Pancreas (tissue), 10 donors: ENCODE data around the gene CD33. TPM values are rescaled to one million over a fixed set of nuclear protein-coding genes. Genes with fewer than 3 reads are reported as not detected.
"Not testable (repeated sequence)": the region's sequence is repeated elsewhere in the genome, so short reads cannot be mapped to it uniquely, and the experiment has no call there.

Experiments used
- ATAC-seq, 4 donors: fragments of 200-7000 bp; cut with Tn5 transposase; one replicate each; pipeline versions ENCODE4 v1.8.0 to v1.9.1; 2020; ENCODE audit warnings: mild to moderate bottlenecking in 4 of 4, moderate library complexity in 4 of 4
- DNase-seq, 6 donors: peaks; one replicate each; pipeline ENCODE4 v3.0.0-alpha.2; 2020
- FAIRE-seq: peaks from 2 replicates; lab custom pipeline; 2012; peaks lifted over from hg19 to GRCh38; lab: Jason Lieb, UNC
- H3K27ac ChIP-seq, 4 donors: fragments of 200-600 bp; sonication (generic); 1 replicate in 3 of 4; 2 replicates in 1 of 4; pipeline versions ENCODE4 v1.5.0 to v1.8.0; 2020
- H3K27me3 ChIP-seq, 4 donors: fragments of 200-600 bp; one replicate each; pipeline ENCODE4 v1.8.0; 2021
- H3K36me3 ChIP-seq, 3 donors: fragments of 200-600 bp; sonication (generic) in 1 of 3; one replicate each; pipeline versions ENCODE4 v1.5.0 to v1.8.0; 2020 to 2021
- H3K4me1 ChIP-seq, 3 donors: fragments of 200-600 bp; one replicate each; pipeline ENCODE4 v1.8.0; 2021
- H3K4me3 ChIP-seq, 4 donors: fragments of 200-600 bp; sonication (generic) in 2 of 4; one replicate each; pipeline versions ENCODE4 v1.5.0 to v1.8.0; 2020 to 2021
- H3K9me3 ChIP-seq, 4 donors: fragments of 200-600 bp; one replicate each; pipeline ENCODE4 v1.8.0; 2021
- WGBS, 2 donors: extraction: QIAGEN DNeasy Blood & Tissue Kit; methylation state at CpG; one replicate each; pipeline ENCODE4 v1.1.7; 2013; 5-methylcytosine and 5-hydroxymethylcytosine counted together
- intact Hi-C, 3 donors: fragments of 100-400 bp; cut with DNase I; formaldehyde crosslinking; loops; one replicate each; pipeline versions ENCODE4 v1.11.1 to v1.14.2; 2022
- polyA plus RNA-seq, 2 donors: library from polyadenylated mRNA; stranded (reverse); fragments of 200-250 nt; gene quantifications; one replicate each; pipeline ENCODE4 v1.2.3, GENCODE V29; 2013
- total RNA-seq, 6 donors: library from RNA; stranded (reverse); fragmentation: NEBNext Ultra II Directional in 4 of 6; extraction: Animal tissue kit (Norgen Biotek cat#: 25700) in 4 of 6; gene quantifications; one replicate each; pipeline versions ENCODE4 v1.2.1 to v1.2.4, GENCODE V29; 2021 to 2023
- TF ChIP-seq, protein P1 (sequence below), 4 donors: fragments of 200-600 bp; sonication (generic) in 3 of 4; IDR thresholded peaks; one replicate each; pipeline versions ENCODE4 v1.5.0 to v1.8.0; 2021; ENCODE audit warnings: antibody characterized with exemption in 4 of 4
- donor health status: healthy with polysubstance abuse.
- donor health status: DM: no; HTN: no; CAD: no; lungs with moderate emphysema.
- donor health status: DM: no; HTN: no; CAD: no.
- donor health status: control.
- donor health status: control.
- donor health status: Bipolar disorder and iron deficiency.
- donor health status: DM: yes; HTN: yes; CAD: no.
- donor health status: DM: no; HTN: no; CAD: no.
- donor health status: DM: no; HTN: no; CAD: no.
- donor health status: DM: yes; HTN: yes; CAD: no.

The CD33 gene
- 1 to 10 TPM in 3 of 6 donors, under 1 TPM in 3; 0.28 to 6.3 (median 1.5) TPM for total RNA-seq
- polyA plus RNA-seq, result under 1 TPM; 0.61 to 0.75 TPM

DNA sequence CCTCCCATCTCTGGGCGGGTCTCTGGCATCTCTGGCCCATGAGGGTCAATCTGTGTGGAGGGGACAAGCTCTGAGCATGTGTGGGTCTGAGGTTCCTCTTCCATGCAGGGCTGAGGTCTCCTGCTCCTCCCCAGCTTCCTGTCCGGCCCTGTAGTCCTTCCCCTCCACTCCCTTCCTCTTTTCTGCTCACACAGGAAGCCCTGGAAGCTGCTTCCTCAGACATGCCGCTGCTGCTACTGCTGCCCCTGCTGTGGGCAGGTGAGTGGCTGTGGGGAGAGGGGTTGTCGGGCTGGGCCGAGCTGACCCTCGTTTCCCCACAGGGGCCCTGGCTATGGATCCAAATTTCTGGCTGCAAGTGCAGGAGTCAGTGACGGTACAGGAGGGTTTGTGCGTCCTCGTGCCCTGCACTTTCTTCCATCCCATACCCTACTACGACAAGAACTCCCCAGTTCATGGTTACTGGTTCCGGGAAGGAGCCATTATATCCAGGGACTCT lies at the start of gene CD33:
Gene CD33, plus strand, starts transcription at position 183 of the 496 bp plus-strand sequence. Its CDS starts 39 bp downstream, at position 222.
- intact Hi-C loops, H3K27ac ChIP-seq, H3K4me1 ChIP-seq, FAIRE-seq, H3K36me3 ChIP-seq, H3K9me3 ChIP-seq, H3K27me3 ChIP-seq: not testable (repeated sequence)
- peak in 1 of 6 donors; percentile 26 for DNase-seq
- peak in 2 of 4 donors; percentile 71 to 77 for ATAC-seq
- WGBS, 2 donors, result 43 to 62% methylated on average over 11 of the region's 11 CpGs
- H3K4me3 ChIP-seq, result peak within 1 kb of the TSS in 1 of 4 donors; percentile 20

GRCh38 chr19:51179256-51179655 lies 45.6 kb upstream of the CD33 start:
- Histone ChIP-seq H3K27me3 (no peaks in the 10 kb centered on the region), H3K27ac (no peak overlapping the region), H3K9me3 (no peaks in the 10 kb centered on the region), H3K36me3 (no peaks in the 10 kb centered on the region), H3K4me3 (no peak overlapping the region), H3K4me1 (no peaks in the 10 kb centered on the region)
- WGBS, 2 donors, result 23 to 41% methylated on average over 1 of the region's 1 CpG
- intact Hi-C loops, result no loop called here
- TF ChIP-seq, protein P1, sequence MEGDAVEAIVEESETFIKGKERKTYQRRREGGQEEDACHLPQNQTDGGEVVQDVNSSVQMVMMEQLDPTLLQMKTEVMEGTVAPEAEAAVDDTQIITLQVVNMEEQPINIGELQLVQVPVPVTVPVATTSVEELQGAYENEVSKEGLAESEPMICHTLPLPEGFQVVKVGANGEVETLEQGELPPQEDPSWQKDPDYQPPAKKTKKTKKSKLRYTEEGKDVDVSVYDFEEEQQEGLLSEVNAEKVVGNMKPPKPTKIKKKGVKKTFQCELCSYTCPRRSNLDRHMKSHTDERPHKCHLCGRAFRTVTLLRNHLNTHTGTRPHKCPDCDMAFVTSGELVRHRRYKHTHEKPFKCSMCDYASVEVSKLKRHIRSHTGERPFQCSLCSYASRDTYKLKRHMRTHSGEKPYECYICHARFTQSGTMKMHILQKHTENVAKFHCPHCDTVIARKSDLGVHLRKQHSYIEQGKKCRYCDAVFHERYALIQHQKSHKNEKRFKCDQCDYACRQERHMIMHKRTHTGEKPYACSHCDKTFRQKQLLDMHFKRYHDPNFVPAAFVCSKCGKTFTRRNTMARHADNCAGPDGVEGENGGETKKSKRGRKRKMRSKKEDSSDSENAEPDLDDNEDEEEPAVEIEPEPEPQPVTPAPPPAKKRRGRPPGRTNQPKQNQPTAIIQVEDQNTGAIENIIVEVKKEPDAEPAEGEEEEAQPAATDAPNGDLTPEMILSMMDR (IDR thresholded peaks at IDR 0.05), result no peak
- DNase-seq (no peak), FAIRE-seq (no peak), ATAC-seq (no peak)

- DNase-seq, result no peak
- 82 to 89% methylated on average over 38 to 39 of the region's 39 CpGs for WGBS, 2 donors
- TF ChIP-seq, protein P1 (IDR thresholded peaks at IDR 0.05), result no peak
- intact Hi-C loops, result no loop called here
- no peak for FAIRE-seq
- H3K27ac ChIP-seq, result no peak overlapping the region
- no peaks in the 10 kb centered on the region for H3K4me1 ChIP-seq
- no peaks in the 10 kb centered on the region for H3K36me3 ChIP-seq
- H3K4me3 ChIP-seq, result no peak overlapping the region
- H3K9me3 ChIP-seq, result no peaks in the 10 kb centered on the region
- no peaks in the 10 kb centered on the region for H3K27me3 ChIP-seq
- no peak for ATAC-seq
These were observed 43.4 kb upstream of the CD33 start for GRCh38 chr19:51181377-51181912.

DNA sequence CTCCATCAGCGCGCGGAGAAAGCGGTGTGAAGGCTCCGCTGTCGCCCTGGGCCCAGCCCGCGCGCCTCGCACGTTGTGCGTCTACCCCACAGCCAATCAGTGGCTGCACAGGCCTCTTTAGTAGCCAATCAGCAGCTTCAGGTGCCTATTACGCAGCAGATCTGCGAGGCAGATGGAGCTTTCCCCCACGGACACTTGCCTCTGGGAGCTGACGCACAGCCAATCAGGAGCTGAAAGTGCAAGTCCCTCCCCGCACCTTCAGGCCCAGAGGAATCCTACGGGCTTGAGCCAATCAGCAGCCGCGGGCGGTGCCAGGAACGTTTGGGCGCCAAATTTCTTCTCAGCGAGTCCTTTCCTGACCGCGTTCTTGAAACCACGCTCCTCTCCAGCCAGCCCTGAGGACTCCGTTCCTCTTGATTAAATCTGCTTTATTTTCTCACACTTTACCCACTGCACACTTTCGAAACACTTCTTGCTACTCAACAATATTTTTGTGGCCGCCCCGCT lies 42.9 kb upstream of the CD33 start:
- Histone ChIP-seq H3K27ac (no peak overlapping the region), H3K27me3 (no peaks in the 10 kb centered on the region), H3K4me1 (no peaks in the 10 kb centered on the region), H3K36me3 (no peaks in the 10 kb centered on the region), H3K9me3 (no peaks in the 10 kb centered on the region), H3K4me3 (no peak overlapping the region)
- no peak for FAIRE-seq
- ATAC-seq, result no peak
- no peak for DNase-seq
- 65 to 67% methylated on average over 31 of the region's 31 CpGs for WGBS, 2 donors
- TF ChIP-seq, protein P1 (IDR thresholded peaks at IDR 0.05), result no peak
- intact Hi-C loops, result no loop called here

DNA sequence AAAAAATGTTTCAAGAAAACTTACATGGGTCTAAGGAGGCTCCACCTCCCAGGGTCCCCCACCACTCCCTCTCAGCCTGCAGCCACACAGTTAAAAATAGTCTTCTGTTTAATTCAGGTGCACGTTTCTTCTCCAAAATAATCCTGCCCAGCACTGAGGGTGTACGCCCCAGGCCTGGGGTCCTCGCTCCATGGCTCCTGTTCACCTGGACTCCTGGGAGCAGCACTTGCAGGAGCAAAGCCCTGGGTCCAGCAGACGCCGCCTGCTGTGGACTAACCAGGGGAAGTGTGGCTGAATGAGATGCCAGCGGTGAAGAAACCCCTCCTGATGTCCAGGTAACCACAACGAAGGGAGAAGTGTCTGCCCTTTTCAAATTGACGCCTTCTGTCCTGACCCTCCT lies 41.3 kb upstream of the CD33 start:
- H3K9me3 ChIP-seq, result no peaks in the 10 kb centered on the region
- 47 to 60% methylated on average over 8 of the region's 8 CpGs for WGBS, 2 donors
- no peak for ATAC-seq
- intact Hi-C loops, result no loop called here
- no peaks in the 10 kb centered on the region for H3K36me3 ChIP-seq
- no peaks in the 10 kb centered on the region for H3K4me1 ChIP-seq
- no peak overlapping the region for H3K4me3 ChIP-seq
- no peak for DNase-seq
- TF ChIP-seq, protein P1 (IDR thresholded peaks at IDR 0.05), result no peak
- no peak overlapping the region for H3K27ac ChIP-seq
- no peaks in the 10 kb centered on the region for H3K27me3 ChIP-seq
- no peak for FAIRE-seq
